GM12801 (cell line): ENCODE measurements around the gene MAIP1.

Experiments
- TF ChIP-seq, protein P1 (sequence below): IDR thresholded peaks from one replicate; pipeline ENCODE4 v1.5.1; 2011; ENCODE audit warnings: control low read depth; ENCODE audit not compliant: insufficient read length; ENCODE audit errors: extremely low read depth

Gene MAIP1

DNA sequence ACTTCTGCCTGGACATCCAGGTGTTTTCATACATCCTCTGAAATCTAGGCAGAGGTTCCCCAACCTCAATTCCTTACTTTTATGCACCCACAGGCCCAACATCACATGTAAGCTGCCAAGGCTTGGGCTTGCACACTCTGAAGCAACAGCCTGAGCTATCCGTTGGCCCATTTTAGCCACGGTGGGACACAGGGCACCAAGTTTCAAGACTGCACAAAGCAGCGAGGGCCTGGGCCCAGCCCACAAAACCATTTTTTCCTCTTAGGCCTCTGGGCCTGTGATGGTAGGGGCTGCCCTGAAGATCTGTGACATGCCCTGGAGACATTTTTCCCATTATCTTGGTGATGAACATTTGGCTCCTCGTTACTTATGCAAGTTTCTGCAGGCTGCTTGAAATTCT is 38.4 kb upstream of the MAIP1 start:
- TF ChIP-seq, protein P1, sequence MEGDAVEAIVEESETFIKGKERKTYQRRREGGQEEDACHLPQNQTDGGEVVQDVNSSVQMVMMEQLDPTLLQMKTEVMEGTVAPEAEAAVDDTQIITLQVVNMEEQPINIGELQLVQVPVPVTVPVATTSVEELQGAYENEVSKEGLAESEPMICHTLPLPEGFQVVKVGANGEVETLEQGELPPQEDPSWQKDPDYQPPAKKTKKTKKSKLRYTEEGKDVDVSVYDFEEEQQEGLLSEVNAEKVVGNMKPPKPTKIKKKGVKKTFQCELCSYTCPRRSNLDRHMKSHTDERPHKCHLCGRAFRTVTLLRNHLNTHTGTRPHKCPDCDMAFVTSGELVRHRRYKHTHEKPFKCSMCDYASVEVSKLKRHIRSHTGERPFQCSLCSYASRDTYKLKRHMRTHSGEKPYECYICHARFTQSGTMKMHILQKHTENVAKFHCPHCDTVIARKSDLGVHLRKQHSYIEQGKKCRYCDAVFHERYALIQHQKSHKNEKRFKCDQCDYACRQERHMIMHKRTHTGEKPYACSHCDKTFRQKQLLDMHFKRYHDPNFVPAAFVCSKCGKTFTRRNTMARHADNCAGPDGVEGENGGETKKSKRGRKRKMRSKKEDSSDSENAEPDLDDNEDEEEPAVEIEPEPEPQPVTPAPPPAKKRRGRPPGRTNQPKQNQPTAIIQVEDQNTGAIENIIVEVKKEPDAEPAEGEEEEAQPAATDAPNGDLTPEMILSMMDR: no peak

GRCh38 chr2:199922856-199923255 is 32.5 kb upstream of the MAIP1 start:
- TF ChIP-seq, protein P1: no peak

DNA sequence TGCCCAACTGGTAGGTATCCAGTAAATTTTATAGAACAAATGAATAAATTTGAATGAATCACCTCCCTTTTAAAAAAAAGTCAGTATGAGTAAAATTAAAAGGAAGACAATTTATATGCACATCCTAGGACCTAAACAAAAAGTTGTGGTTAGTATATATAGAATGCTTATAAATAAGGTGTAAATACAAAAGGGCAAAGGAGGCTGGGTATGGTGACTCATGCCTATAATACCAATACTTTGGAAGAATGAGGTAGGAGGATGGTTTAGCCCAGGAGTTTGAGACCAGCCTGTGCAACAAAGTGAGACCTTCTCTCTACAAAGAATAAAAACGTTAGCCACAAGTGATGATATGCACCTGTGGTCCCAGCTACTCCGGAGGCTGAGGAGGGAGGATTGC is 31.5 kb upstream of the MAIP1 start:
- TF ChIP-seq, protein P1: no peak

- TF ChIP-seq, protein P1: no peak
Observed at GRCh38 chr2:199926806-199927205, 28.6 kb upstream of the MAIP1 start.

DNA sequence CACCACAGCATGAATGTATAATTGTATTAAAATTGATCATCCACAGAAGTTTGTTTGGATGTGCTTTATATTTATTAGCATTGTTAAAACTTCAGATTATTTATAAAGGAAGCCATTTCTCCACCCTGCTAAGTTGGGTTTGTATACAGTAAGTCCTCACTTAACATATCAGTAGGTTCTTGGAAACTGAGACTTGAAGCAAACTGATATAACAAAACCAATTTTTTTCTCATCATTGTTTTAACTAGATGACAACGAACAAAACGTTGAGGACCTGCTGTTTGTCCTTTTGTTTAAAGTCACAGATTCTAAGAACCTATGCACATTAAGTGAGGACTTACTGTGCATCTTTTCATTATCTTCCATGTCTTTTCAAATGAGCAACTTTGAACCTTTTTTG is 27.2 kb upstream of the MAIP1 start:
- TF ChIP-seq, protein P1: no peak

GRCh38 chr2:199928626-199929025 is 26.8 kb upstream of the MAIP1 start:
- TF ChIP-seq, protein P1: no peak

GRCh38 chr2:199929262-199929661 is 26.1 kb upstream of the MAIP1 start:
- TF ChIP-seq, protein P1: no peak
